Testis (tissue), 3 donors: ENCODE data around the gene PRPF40A. TPM values are rescaled to one million over a fixed set of nuclear protein-coding genes. Genes with fewer than 3 reads are reported as not detected.

Experiments
- DNase-seq: peaks from one replicate; pipeline ENCODE4 v3.0.0-alpha.2; 2019
- H3K27ac ChIP-seq, 2 donors: fragments of 200-600 bp; sonication (generic); one replicate each; pipeline ENCODE4 v1.5.1; 2019
- H3K27me3 ChIP-seq: fragments of 200-600 bp; sonication (generic); one replicate; pipeline ENCODE4 v1.5.1; 2019
- H3K36me3 ChIP-seq: fragments of 200-600 bp; sonication (generic); one replicate; pipeline ENCODE4 v1.5.1; 2017; ENCODE audit warnings: low read depth; ENCODE audit errors: missing control alignments
- H3K4me1 ChIP-seq: fragments of 200-600 bp; sonication (generic); one replicate; pipeline ENCODE4 v1.5.1; 2019
- H3K4me3 ChIP-seq, 2 donors: fragments of 200-600 bp; sonication (generic); one replicate each; pipeline ENCODE4 v1.5.1; 2017 to 2019
- H3K9me3 ChIP-seq: fragments of 200-600 bp; sonication (generic); one replicate; pipeline ENCODE4 v1.5.1; 2017
- POLR2A ChIP-seq: fragments of 450-650 bp; IDR thresholded peaks from one replicate; pipeline ENCODE4 v1.6.1; 2017; ENCODE audit warnings: antibody characterized with exemption, mild to moderate bottlenecking, moderate library complexity
- WGBS, 2 donors: methylation state at CpG; one replicate each; pipeline ENCODE4 v1.1.5; 2018; 5-methylcytosine and 5-hydroxymethylcytosine counted together
- intact Hi-C: fragments of 100-400 bp; cut with DNase I; formaldehyde crosslinking; loops from one replicate; pipeline ENCODE4 v1.15.1; 2023; ENCODE audit warnings: low total_unique reads
- polyA plus RNA-seq: library from polyadenylated mRNA; stranded (reverse); fragments of 350-450 nt; fragmentation: Illumina TruSeq; extraction: RNeasy Lipid Tissue Mini Kit (QIAGEN cat#74804); gene quantifications from one replicate; pipeline ENCODE4 v1.2.3, GENCODE V29; 2014; ENCODE audit warnings: low read depth, low replicate concordance; ENCODE audit not compliant: insufficient read depth
- total RNA-seq, 2 donors: library from RNA; depleted of rRNA; stranded (reverse); fragments of >200 nt; gene quantifications; one replicate each; pipeline ENCODE4 v1.2.3, GENCODE V29; 2016
- TF ChIP-seq, protein P1 (sequence below), 3 experiments: fragments of 450-650 bp in 2 of 3; fragments of 200-600 bp in 1 of 3; sonication (generic) in 1 of 3; IDR thresholded peaks; one replicate each; pipeline ENCODE4 v1.5.1; 2016 to 2019; ENCODE audit warnings: antibody characterized with exemption in 3 of 3, mild to moderate bottlenecking in 2 of 3, moderate library complexity in 1 of 3

PRPF40A gene
- total and polyA plus RNA-seq, 3 donors from 2014 or later = 33.1 to 116 (median 107) TPM

DNA sequence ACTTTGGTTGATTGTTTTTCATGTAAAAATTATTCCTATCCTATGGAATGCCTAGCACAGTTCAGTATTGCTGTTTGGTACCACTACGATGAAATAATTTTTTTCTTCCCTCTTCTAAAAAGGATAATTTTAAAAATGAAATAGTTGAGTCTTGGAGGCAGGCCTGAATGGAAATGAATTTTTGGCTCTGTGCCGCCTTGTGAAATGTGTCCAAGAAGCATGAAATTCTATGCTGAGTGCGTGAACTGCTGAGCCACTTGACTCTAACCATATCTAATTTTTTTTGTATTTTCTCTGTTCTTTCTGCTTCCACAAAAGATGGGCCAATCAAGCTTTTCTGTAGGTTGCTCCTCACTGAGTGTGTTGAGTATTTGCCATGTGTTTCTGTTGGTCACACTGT lies 95.0 kb downstream of the PRPF40A start:
- intact Hi-C loops = no loop called here
- DNase-seq = peak; percentile 33
- H3K27ac ChIP-seq = no peak overlapping the region
- WGBS, 2 donors = 61 to 70% methylated on average over 3 of the region's 3 CpGs
- no peaks in the 10 kb centered on the region for H3K27me3 ChIP-seq
- H3K9me3 ChIP-seq = no peaks in the 10 kb centered on the region
- no peaks in the 10 kb centered on the region for H3K36me3 ChIP-seq
- TF ChIP-seq, protein P1, sequence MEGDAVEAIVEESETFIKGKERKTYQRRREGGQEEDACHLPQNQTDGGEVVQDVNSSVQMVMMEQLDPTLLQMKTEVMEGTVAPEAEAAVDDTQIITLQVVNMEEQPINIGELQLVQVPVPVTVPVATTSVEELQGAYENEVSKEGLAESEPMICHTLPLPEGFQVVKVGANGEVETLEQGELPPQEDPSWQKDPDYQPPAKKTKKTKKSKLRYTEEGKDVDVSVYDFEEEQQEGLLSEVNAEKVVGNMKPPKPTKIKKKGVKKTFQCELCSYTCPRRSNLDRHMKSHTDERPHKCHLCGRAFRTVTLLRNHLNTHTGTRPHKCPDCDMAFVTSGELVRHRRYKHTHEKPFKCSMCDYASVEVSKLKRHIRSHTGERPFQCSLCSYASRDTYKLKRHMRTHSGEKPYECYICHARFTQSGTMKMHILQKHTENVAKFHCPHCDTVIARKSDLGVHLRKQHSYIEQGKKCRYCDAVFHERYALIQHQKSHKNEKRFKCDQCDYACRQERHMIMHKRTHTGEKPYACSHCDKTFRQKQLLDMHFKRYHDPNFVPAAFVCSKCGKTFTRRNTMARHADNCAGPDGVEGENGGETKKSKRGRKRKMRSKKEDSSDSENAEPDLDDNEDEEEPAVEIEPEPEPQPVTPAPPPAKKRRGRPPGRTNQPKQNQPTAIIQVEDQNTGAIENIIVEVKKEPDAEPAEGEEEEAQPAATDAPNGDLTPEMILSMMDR (IDR thresholded peaks at IDR 0.05) = no peak
- no peak for TF ChIP-seq POLR2A
- H3K4me1 ChIP-seq = peaks cover 3% of the 10 kb centered on the region
- no peak overlapping the region for H3K4me3 ChIP-seq

DNA sequence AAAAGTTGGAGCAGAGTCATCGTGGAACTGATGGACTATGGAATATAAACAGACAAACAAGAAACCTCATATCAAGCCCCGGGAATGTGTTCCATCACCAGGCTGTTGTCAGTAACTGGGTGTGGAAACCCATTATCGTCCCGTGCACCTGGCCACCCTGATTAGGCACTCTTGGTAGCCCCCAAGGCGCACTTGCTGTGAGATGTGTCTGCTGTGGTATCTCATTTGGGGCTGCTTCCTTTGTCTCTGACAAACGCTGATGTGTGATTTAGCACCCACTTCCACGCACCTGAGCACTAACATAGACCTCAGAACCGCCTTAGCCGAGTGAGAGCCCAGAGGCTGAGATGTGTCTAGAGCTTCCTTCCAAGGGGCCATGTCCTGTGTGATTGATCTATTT lies 96.3 kb downstream of the PRPF40A start:
- H3K27ac ChIP-seq = no peak overlapping the region
- no peaks in the 10 kb centered on the region for H3K4me1 ChIP-seq
- no peak overlapping the region for H3K4me3 ChIP-seq
- DNase-seq = no peak
- intact Hi-C loops = no loop called here
- H3K27me3 ChIP-seq = no peaks in the 10 kb centered on the region
- TF ChIP-seq POLR2A = no peak
- TF ChIP-seq, protein P1 (IDR thresholded peaks at IDR 0.05) = no peak
- H3K9me3 ChIP-seq = no peaks in the 10 kb centered on the region
- WGBS, 2 donors = 96 to 97% methylated on average over 9 of the region's 9 CpGs
- H3K36me3 ChIP-seq = no peaks in the 10 kb centered on the region

DNA sequence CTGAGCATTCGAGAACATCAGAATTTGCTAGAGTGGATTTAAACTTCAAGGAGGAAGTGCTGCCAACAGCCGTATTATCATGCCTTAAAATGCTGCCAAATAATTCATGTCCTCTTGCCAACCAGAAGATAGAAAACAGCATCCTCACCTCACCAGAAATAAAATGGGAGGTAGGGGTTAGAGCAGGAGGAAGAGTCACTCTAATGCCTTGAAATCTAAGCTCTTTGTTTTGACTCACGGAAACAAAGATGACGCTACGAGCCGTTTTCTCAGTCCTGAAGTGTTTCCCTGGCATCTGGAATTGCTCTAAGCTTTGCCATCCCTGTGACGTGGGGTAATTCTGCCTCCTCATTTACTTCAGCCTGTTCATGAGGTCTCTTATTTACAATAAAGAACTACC lies 97.1 kb downstream of the PRPF40A start:
- 77 to 87% methylated on average over 7 of the region's 7 CpGs for WGBS, 2 donors
- Histone ChIP-seq H3K4me3 (no peak overlapping the region), H3K27me3 (no peaks in the 10 kb centered on the region), H3K36me3 (no peaks in the 10 kb centered on the region), H3K27ac (no peak overlapping the region), H3K9me3 (no peaks in the 10 kb centered on the region), H3K4me1 (no peaks in the 10 kb centered on the region)
- TF ChIP-seq POLR2A = no peak
- TF ChIP-seq, protein P1 (IDR thresholded peaks at IDR 0.05) = no peak
- no peak for DNase-seq
- intact Hi-C loops = no loop called here

DNA sequence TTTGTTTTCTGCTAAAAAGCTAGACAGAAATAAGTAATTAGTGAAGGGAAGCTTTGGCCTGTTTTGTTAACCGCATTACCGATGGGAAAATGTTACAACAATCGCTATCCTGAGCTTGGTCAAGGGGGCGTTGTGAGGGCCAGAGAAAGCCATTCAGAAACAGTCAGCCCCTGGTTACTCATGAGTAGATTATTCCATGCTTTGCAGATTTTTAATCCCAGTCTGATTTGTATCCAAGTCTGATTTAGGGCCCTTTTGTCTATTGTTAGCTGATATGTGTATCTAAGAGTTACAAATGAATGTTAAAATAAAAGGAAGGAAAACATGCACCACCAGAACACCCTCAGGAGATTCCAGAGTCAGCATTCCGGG lies 99.1 kb downstream of the PRPF40A start:
- intact Hi-C loops = no loop called here
- Histone ChIP-seq H3K4me3 (no peak overlapping the region), H3K27ac (no peak overlapping the region), H3K4me1 (no peaks in the 10 kb centered on the region), H3K27me3 (no peaks in the 10 kb centered on the region), H3K9me3 (no peaks in the 10 kb centered on the region), H3K36me3 (no peaks in the 10 kb centered on the region)
- WGBS, 2 donors = 74% methylated on average over 5 of the region's 5 CpGs
- DNase-seq = no peak
- no peak for TF ChIP-seq POLR2A
- TF ChIP-seq, protein P1 (IDR thresholded peaks at IDR 0.05) = no peak

DNA sequence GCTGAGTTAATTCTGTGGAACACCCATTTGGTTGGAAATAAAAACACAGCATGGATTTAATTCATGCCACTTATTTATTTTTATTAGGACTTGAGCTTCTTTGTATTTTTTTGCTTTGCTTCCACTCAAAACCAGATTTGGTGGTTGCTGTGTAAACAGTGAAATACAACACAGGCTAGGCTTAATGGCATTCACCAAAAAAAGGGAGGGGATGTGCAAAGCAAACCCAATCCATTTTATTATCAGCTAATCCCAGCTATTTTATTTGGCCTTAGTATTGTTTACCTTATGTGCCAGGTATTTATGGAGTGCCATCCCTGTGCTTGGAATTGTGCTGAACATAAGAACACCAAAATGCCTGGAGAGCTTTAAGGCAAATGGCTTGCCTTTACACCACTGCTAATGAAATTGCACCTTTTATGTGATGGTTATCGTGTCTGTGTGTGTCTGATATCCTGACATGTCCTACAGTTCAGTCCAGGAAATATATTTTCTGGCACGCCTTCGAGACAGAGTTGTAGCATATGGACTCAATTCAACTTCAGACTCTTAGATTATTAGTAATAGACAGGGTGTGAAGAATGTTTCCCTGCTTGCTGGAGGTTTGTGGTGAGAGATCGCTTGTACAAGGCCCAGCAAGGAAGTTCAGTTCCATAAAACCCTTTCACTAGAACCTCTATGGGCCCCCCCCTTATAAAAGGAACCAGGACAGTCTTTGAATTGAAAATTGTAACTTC lies 99.6 kb downstream of the PRPF40A start:
- no peaks in the 10 kb centered on the region for H3K4me1 ChIP-seq
- no peak overlapping the region for H3K27ac ChIP-seq
- H3K36me3 ChIP-seq = no peaks in the 10 kb centered on the region
- 89 to 98% methylated on average over 4 of the region's 4 CpGs for WGBS, 2 donors
- no peaks in the 10 kb centered on the region for H3K9me3 ChIP-seq
- no peak for DNase-seq
- H3K4me3 ChIP-seq = no peak overlapping the region
- no peaks in the 10 kb centered on the region for H3K27me3 ChIP-seq
- intact Hi-C loops = no loop called here
- no peak for TF ChIP-seq POLR2A
- TF ChIP-seq, protein P1 (IDR thresholded peaks at IDR 0.05) = no peak
